ENCODE data around the gene SCN4A. TPM values are rescaled to one million over a fixed set of nuclear protein-coding genes. Genes with fewer than 3 reads are reported as not detected.
A peak's percentile ranks its signal among the peaks of the same experiment; 100 is the strongest.

The SCN4A gene
- total and polyA plus RNA-seq, 2 of the 13 experiments (the other 11 are each of a cell fraction or from before 2014, with no cell fraction given), result 0.02 to 0.03 TPM

GRCh38 chr17:64020056-64020766 is 47.5 kb upstream of the SCN4A start, which contains the start of gene ICAM2 (continued):
- TF ChIP-seq KDM5B (CRISPR knock-in tag; IDR thresholded peaks at IDR 0.05; ENCODE audit: borderline replicate concordance), result peak; percentile 69; the same call in 1 of the 2 replicates
- TF ChIP-seq KMT2A (CRISPR knock-in tag; IDR thresholded peaks at IDR 0.05), result no peak
- TF ChIP-seq ZNF672 (CRISPR knock-in tag; IDR thresholded peaks at IDR 0.05), result no peak
- no peak for TF ChIP-seq HNF4G (IDR thresholded peaks at IDR 0.05; ENCODE audit: borderline replicate concordance, low read depth, low read length)
- TF ChIP-seq HNF4G (CRISPR knock-in tag; IDR thresholded peaks at IDR 0.05; ENCODE audit: borderline replicate concordance, low read depth), result no peak
- TF ChIP-seq, protein P1, sequence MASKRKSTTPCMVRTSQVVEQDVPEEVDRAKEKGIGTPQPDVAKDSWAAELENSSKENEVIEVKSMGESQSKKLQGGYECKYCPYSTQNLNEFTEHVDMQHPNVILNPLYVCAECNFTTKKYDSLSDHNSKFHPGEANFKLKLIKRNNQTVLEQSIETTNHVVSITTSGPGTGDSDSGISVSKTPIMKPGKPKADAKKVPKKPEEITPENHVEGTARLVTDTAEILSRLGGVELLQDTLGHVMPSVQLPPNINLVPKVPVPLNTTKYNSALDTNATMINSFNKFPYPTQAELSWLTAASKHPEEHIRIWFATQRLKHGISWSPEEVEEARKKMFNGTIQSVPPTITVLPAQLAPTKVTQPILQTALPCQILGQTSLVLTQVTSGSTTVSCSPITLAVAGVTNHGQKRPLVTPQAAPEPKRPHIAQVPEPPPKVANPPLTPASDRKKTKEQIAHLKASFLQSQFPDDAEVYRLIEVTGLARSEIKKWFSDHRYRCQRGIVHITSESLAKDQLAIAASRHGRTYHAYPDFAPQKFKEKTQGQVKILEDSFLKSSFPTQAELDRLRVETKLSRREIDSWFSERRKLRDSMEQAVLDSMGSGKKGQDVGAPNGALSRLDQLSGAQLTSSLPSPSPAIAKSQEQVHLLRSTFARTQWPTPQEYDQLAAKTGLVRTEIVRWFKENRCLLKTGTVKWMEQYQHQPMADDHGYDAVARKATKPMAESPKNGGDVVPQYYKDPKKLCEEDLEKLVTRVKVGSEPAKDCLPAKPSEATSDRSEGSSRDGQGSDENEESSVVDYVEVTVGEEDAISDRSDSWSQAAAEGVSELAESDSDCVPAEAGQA (IDR thresholded peaks at IDR 0.05; ENCODE audit: low read depth), result no peak
- TF ChIP-seq, protein P1 (CRISPR knock-in tag; IDR thresholded peaks at IDR 0.05; ENCODE audit: borderline replicate concordance), result no peak
- TF ChIP-seq, protein P2, sequence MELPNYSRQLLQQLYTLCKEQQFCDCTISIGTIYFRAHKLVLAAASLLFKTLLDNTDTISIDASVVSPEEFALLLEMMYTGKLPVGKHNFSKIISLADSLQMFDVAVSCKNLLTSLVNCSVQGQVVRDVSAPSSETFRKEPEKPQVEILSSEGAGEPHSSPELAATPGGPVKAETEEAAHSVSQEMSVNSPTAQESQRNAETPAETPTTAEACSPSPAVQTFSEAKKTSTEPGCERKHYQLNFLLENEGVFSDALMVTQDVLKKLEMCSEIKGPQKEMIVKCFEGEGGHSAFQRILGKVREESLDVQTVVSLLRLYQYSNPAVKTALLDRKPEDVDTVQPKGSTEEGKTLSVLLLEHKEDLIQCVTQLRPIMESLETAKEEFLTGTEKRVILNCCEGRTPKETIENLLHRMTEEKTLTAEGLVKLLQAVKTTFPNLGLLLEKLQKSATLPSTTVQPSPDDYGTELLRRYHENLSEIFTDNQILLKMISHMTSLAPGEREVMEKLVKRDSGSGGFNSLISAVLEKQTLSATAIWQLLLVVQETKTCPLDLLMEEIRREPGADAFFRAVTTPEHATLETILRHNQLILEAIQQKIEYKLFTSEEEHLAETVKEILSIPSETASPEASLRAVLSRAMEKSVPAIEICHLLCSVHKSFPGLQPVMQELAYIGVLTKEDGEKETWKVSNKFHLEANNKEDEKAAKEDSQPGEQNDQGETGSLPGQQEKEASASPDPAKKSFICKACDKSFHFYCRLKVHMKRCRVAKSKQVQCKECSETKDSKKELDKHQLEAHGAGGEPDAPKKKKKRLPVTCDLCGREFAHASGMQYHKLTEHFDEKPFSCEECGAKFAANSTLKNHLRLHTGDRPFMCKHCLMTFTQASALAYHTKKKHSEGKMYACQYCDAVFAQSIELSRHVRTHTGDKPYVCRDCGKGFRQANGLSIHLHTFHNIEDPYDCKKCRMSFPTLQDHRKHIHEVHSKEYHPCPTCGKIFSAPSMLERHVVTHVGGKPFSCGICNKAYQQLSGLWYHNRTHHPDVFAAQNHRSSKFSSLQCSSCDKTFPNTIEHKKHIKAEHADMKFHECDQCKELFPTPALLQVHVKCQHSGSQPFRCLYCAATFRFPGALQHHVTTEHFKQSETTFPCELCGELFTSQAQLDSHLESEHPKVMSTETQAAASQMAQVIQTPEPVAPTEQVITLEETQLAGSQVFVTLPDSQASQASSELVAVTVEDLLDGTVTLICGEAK (IDR thresholded peaks at IDR 0.05), result no peak
- TF ChIP-seq, protein P2 (CRISPR knock-in tag; IDR thresholded peaks at IDR 0.05), result no peak
- TF ChIP-seq CREB1 (IDR thresholded peaks at IDR 0.05), result 0 out of 2 replicates have a peak, but pooled peaks have one; percentile 42
- TF ChIP-seq CREB1 (CRISPR knock-in tag; IDR thresholded peaks at IDR 0.05), result peak; percentile 50
- TF ChIP-seq ZNF775 (CRISPR knock-in tag; IDR thresholded peaks at IDR 0.05; ENCODE audit: borderline replicate concordance), result no peak
- TF ChIP-seq, protein P3, sequence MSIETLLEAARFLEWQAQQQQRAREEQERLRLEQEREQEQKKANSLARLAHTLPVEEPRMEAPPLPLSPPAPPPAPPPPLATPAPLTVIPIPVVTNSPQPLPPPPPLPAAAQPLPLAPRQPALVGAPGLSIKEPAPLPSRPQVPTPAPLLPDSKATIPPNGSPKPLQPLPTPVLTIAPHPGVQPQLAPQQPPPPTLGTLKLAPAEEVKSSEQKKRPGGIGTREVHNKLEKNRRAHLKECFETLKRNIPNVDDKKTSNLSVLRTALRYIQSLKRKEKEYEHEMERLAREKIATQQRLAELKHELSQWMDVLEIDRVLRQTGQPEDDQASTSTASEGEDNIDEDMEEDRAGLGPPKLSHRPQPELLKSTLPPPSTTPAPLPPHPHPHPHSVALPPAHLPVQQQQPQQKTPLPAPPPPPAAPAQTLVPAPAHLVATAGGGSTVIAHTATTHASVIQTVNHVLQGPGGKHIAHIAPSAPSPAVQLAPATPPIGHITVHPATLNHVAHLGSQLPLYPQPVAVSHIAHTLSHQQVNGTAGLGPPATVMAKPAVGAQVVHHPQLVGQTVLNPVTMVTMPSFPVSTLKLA (IDR thresholded peaks at IDR 0.05), result 0 out of 2 replicates have a peak, but pooled peaks have one; percentile 23

Data from HepG2 (cell line).